Common myeloid progenitor, CD34-positive (primary cell): ENCODE measurements around the gene OR8D2.
"Not testable (repeated sequence)": the region's sequence is repeated elsewhere in the genome, so short reads cannot be mapped to it uniquely, and the experiment has no call there.

Source experiments
- CTCF ChIA-PET: fragments of 350-600 bp; sonication (Branson Sonifier 250); formaldehyde crosslinking; loops from one replicate; lab custom pipeline; 2021; ENCODE audit warnings: antibody characterized with exemption; lab: Charles Lee
- POLR2A ChIA-PET: fragments of 350-600 bp; sonication (Branson Sonifier 250); formaldehyde crosslinking; loops from one replicate; lab custom pipeline; 2021; ENCODE audit warnings: antibody characterized with exemption; lab: Charles Lee
- DNase-seq, 3 donors: peaks; one replicate each; pipeline versions ENCODE4 v3.0.0 to v3.0.0-alpha.2; 2013
- H3K27ac ChIP-seq, 2 experiments: 1 replicate in 1 of 2; 2 replicates in 1 of 2; pipeline ENCODE4 v1.7.0; 2013; ENCODE audit warnings: inconsistent platforms in 2 of 2, low read length in 2 of 2, mild to moderate bottlenecking in 2 of 2, low read depth in 1 of 2, moderate library complexity in 1 of 2; ENCODE audit not compliant: severe bottlenecking in 2 of 2, insufficient read depth in 1 of 2, poor library complexity in 1 of 2
- H3K27me3 ChIP-seq, 5 experiments: replicated peaks in 2 of 5; 1 replicate in 3 of 5; 2 replicates in 2 of 5; pipeline versions ENCODE4 v1.6.1 to v1.7.0; 2013; ENCODE audit warnings: low read length in 4 of 5, mild to moderate bottlenecking in 2 of 5, moderate library complexity in 2 of 5, inconsistent platforms in 1 of 5; ENCODE audit not compliant: insufficient read depth in 5 of 5, control insufficient read depth in 4 of 5
- H3K36me3 ChIP-seq, 4 experiments: 1 replicate in 2 of 4; 2 replicates in 2 of 4; pipeline versions ENCODE4 v1.6.1 to v1.7.0; 2013; ENCODE audit warnings: low read length in 3 of 4, control low read depth in 1 of 4, mild to moderate bottlenecking in 1 of 4; ENCODE audit not compliant: control insufficient read depth in 4 of 4, insufficient read depth in 4 of 4
- H3K4me1 ChIP-seq, 4 experiments: 1 replicate in 3 of 4; 2 replicates in 1 of 4; pipeline versions ENCODE4 v1.6.1 to v1.7.1; 2013; ENCODE audit warnings: low read length in 3 of 4, mild to moderate bottlenecking in 3 of 4, control low read depth in 1 of 4, inconsistent platforms in 1 of 4, moderate library complexity in 1 of 4; ENCODE audit not compliant: control insufficient read depth in 4 of 4, insufficient read depth in 4 of 4; ENCODE audit errors: control extremely low read depth in 1 of 4
- H3K4me3 ChIP-seq, 7 experiments: 1 replicate in 4 of 7; 2 replicates in 3 of 7; pipeline versions ENCODE4 v1.5.1 to v1.7.0; 2013; ENCODE audit warnings: mild to moderate bottlenecking in 7 of 7, low read length in 6 of 7, moderate library complexity in 6 of 7, inconsistent platforms in 2 of 7, low read depth in 2 of 7, control low read depth in 1 of 7; ENCODE audit not compliant: insufficient read depth in 4 of 7, control insufficient read depth in 1 of 7; ENCODE audit errors: extremely low read depth in 1 of 7
- H3K9me3 ChIP-seq, 5 experiments: 1 replicate in 4 of 5; 2 replicates in 1 of 5; pipeline versions ENCODE4 v1.6.1 to v1.7.1; 2013; ENCODE audit warnings: low read length in 4 of 5, mild to moderate bottlenecking in 2 of 5, inconsistent platforms in 1 of 5, low read depth in 1 of 5, moderate library complexity in 1 of 5; ENCODE audit not compliant: control insufficient read depth in 4 of 5, insufficient read depth in 2 of 5; ENCODE audit errors: control extremely low read depth in 1 of 5
- WGBS: methylation state at CpG from one replicate; pipeline ENCODE4 v1.1.5; 2013; ENCODE audit not compliant: insufficient coverage; 5-methylcytosine and 5-hydroxymethylcytosine counted together

The OR8D2 gene

DNA sequence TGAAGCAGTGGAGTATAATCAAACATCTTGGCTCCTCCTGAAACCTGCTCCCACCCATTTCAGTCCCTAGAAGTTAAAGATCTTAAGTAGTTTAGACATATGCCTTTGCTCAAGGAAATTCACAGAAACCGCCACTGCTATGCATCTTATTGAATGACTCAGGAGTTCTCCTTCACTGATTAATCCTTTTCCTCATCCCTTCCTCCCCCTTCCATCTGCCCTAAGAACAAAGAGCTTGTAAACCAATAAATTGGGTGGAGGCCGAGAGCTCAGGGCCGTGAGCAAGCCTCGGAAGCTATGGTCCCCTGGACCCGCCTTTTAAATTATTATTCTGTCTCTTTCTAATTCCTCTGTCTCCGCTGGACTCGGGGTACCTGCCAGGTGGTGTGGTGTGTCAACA is 49.1 kb downstream of the OR8D2 start:
- H3K4me3 ChIP-seq, POLR2A ChIA-PET, DNase-seq, H3K9me3 ChIP-seq, H3K27ac ChIP-seq, H3K36me3 ChIP-seq, H3K27me3 ChIP-seq: not testable (repeated sequence)
- CTCF ChIA-PET: interaction anchor here (1.1 kb wide), 1 partner anchor 19 kb away, joined by 3 read pairs; no protein-coding TSS in a partner anchor
- WGBS: 100% methylated on average over 2 of the region's 7 CpGs
- H3K4me1 ChIP-seq: peaks cover 5 to 17% (median 9%) of the 10 kb centered on the region in 4 experiments
